IPS-11a (cell line): ENCODE measurements around the gene FAM13B.
"Not testable (repeated sequence)": the region's sequence is repeated elsewhere in the genome, so short reads cannot be mapped to it uniquely, and the experiment has no call there.

ENCODE experiments used
- H3K4me3 ChIP-seq: one replicate; pipeline ENCODE4 v1.5.1; 2013; ENCODE audit warnings: low read depth, low read length, control low read depth

Gene FAM13B

DNA sequence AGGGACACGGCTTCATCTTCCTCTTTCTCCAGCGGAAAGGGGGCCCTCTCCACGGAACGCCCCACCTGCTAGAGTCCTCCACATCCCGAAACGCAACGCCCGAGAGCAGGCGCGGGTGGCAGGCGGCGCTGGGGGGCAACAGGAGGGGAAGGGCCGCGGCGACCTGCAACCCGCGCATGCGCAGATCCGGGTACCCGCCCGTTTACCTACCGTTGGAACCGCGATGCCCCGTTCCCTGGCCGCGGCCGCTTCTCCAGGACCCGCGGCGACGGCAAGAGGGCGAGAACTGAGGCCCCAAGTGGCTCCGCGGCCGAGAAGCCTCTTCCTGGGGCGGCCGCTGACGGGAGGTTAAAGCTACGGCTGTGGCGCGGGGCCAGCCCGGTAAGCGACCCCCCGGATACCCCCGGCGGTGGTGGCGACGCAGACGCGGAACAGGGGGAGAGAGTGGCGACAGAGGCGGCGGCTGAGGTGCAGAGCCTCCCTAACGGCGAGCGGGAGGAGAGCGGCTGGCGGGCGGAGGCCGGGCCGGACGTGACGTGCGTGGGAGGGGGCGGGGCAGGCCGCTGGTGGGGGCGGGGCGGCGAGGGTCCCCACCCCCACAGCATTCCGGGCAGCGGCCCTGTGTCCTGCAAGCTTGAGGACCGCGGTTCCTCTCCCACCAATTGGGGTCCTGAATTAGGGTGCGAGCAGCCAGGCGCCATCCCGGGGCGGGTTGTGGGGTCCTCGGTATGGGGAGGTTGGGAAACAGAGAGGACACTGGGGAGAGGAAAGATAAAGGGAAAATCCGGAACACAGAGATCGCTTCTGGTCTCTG lies at the start of gene FAM13B:
Gene FAM13B, minus strand, starts transcription at position 508 of the 814 bp plus-strand sequence. CDS start 13,968 bp downstream, outside the sequence.
- H3K4me3 ChIP-seq, result peak within 1 kb of the TSS; percentile 89

DNA sequence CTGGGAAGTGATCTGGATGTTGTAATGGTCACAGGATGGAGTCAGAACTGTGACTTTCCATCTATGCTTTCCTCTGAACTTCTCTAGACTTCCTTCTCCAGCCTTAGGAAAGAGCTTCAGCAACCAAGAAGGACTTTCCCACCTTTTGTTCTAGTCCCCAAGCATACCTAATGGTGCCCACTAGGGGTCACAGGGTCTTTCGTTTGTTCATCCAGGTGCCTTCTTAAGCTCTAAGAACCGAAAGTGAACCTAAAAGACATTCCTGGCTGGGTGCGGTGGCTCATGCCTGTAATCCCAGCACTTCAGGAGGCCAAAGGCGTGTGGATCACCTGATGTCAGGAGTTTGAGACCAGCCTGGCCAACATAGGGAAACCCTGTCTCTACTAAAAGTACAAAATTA lies 49.2 kb upstream of the FAM13B start:
- H3K4me3 ChIP-seq, result no peak overlapping the region

DNA sequence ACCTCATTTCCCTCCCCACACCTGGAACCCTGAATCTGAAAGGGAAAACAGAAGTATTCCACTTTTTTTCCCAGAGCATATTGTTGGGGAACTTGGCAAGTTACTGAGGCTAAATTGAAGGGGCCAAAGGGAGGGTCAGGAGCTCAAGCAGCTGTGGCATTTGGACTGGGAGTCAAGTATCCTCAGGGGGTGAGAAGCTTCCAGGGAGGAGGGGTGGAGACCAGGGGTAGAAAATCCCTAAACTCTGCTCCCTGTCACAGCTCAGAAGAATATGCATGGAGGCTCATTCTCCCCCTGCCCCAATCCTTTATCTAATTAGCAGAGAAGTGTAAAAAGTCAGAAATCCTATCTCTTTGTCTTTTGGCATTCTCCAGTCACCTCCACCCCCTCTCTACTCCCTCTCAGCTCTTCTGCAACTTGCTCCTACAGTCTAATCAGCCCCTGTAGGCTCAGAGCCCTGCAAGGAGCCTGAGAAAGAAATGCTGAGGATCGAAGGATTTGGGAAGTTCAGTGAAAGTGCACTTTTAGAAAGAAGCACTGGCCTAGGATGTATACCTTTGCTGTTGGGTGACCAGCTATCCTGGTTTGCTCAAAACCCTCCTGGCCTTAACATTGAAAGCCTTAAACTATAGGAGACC lies 45.2 kb upstream of the FAM13B start:
- H3K4me3 ChIP-seq, result no peak overlapping the region

GRCh38 chr5:138077064-138077696 lies 44.3 kb upstream of the FAM13B start:
- no peak overlapping the region for H3K4me3 ChIP-seq

GRCh38 chr5:138070026-138070425 lies 37.1 kb upstream of the FAM13B start:
- not testable (repeated sequence) for H3K4me3 ChIP-seq

- H3K4me3 ChIP-seq, result no peak overlapping the region
Measured at GRCh38 chr5:138068742-138069600, 36.1 kb upstream of the FAM13B start.

DNA sequence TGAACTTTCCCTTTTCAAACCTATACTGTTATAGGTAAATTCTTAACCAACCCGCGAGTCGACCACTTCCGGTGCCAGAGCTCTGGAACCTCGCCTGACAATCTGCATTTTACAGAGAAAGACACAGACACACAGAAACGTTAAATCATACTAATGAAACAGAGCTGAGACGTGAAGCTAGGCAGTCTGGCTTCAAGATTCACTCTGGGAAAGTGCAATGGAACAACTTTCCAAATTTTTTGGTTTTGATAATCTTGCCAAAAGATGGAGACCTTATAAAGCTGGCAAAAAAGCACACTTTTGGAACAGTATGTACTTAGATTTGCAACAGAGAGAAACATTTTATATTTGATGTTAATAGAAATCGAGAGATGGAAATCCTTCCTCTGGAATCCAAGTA lies 35.1 kb upstream of the FAM13B start:
- no peak overlapping the region for H3K4me3 ChIP-seq

DNA sequence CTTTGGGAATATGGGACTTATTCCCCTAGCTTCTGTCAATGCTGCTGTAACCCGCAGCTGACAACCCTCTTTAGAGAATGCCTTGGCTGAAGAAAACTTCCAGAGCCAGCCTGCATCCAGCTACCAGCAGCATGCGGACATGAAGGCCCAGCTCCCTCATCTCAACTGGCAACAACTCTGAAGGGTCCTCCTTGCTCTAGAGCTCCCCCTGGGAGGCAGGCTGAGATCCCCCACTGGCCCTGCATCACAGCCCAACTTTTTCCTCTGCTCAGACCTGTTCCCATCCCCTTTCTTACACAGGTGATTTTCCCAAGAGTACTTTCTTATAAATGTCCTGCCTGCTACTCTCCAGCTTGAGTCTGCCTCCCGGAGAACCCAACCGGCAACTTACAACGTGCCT lies 32.2 kb upstream of the FAM13B start:
- no peak overlapping the region for H3K4me3 ChIP-seq

DNA sequence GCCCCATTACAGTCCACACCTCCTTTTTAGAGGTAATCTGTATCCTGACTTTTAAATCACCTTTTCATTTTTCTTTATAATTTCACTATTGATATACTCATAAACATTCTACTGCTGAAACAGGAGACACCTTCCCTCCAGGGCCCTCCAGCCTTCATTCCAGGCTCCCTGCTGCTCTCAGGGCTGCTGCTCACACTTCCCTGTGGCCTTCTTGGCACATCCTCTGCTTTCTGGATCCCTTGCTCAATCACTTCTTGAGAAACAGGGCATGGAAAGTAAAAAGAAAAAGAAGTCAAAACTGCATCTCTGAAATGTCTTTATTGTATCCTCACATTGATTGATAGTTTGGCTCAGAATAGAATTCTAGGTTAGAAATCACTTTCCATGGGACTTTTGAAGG lies 31.6 kb upstream of the FAM13B start:
- no peak overlapping the region for H3K4me3 ChIP-seq

DNA sequence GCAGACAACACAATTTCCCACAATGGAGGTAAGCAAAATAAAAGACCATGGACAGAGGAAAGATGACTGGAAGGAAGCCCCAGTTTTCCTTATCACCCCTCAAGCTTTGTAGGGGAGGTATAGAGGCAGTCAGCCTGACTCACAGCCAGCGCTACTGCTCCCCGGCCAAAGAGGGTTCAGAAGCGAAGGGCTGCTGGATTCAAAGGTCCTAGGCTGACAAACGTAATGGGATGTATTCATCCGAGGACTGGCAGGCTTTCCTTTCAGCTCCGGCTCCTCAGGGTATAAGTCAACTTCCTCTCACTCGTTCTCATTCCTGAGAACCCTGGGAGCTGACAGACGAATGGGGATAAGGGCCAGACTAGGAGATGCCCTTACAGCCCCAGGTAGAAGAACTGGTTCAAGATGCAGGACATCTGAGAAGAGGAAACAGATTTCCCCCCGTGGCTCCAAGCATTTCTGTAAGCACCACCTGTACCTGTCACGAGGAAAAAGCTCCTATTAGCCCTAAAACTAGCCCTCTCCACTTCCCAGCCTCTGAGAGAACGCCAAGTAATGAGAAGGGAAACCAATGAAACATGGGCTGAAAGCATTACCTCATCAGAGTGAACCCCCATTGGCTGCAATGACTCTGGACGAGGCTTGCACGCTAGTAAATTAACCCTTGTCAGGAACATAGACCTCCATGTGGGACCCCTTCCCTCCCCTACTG lies 22.1 kb upstream of the FAM13B start:
- no peak overlapping the region for H3K4me3 ChIP-seq

- H3K4me3 ChIP-seq, result no peak overlapping the region
Measured at GRCh38 chr5:138054206-138054605, 21.3 kb upstream of the FAM13B start.

DNA sequence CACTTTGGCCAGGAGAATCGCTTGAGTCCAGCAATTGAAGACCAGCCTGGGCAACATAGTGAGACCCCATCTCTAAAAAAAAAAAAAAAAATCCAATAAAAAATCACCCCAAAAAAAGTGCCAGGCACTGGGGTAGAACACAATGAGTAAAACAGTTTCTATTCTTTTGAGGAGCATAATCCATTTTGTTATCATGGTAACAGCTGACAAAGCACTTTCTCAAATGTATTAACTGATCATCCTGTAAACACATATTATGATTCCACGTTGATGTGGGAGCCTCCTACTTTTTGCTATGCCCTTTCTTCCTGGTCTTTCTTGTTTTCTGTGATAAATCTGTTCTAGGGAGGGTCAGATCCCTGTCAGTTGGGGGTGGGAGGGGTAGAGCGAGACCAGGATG lies 20.7 kb upstream of the FAM13B start:
- no peak overlapping the region for H3K4me3 ChIP-seq

GRCh38 chr5:138052718-138053117 lies 19.8 kb upstream of the FAM13B start:
- not testable (repeated sequence) for H3K4me3 ChIP-seq

- no peak overlapping the region for H3K4me3 ChIP-seq
Measured at GRCh38 chr5:138051441-138052296, 18.8 kb upstream of the FAM13B start.

DNA sequence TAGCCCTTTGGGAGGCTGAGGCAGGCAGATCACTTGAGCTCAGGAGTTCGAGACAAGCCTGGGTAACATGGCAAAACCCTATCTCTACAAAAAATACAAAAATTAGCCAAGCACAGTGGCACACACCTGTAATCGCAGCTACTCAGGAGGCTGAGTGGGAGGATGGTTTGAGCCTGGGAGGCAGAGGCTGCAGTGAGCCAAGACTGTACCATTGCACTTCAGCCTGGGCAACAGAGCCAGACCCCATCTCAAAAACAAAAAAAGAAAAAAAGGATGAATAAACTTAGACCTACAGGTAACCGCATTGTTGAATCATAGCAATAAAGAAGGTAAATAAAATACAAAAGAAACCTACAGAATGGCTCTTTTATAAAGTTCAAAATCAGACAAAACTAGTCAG lies 12.4 kb upstream of the FAM13B start:
- H3K4me3 ChIP-seq, result not testable (repeated sequence)

DNA sequence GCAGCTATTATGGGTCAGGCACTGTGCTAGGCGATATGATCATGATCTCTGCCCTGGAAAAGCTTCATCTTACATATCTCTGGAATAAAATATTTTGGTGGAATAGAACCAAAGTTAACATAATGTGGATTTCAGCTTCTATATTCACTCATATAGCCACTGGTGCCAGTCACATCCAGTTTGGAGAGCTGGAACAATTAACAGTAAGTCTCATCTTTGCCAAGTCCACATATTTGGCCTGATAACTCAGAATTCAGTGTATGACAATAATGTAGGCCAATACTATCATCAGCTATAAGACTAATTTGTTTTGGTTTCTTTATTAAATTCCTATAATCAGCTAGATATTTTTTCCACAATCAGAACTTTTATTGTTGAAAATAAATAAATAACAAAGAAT lies 5.9 kb upstream of the FAM13B start:
- H3K4me3 ChIP-seq, result no peak overlapping the region

DNA sequence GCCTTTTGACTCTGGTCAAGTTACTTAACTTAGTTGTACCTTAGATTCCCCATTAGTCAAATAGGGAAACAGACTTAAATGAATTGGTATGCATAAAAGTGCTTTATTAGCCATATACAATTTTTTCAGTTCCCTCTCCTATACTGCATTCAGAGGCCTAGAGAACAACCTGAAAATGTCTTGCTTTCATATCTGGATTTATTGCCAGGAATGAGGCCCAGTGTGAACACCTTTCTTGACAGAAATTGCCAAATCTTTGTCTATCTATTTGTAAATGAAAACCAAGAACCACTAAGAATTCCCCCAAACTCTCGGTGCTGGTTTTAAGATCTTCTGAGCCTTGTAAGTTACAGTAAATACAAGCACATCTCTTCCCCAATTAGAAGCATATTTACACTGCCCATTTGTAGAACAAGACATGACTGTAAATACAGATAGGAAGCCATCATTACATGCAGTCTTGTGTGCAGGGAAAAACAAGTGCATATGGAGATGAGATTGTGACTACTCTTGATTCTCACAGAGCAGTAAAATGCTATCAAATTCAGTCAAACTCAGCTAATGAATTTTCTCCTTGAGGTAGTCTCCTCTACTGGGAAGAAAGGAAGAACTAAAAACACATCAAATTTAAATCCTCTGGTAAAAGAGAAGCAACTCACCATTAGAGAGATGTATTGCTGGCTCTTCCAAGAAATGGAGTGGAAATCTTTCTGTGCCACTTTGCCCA lies 5.2 kb upstream of the FAM13B start:
- H3K4me3 ChIP-seq, result no peak overlapping the region

DNA sequence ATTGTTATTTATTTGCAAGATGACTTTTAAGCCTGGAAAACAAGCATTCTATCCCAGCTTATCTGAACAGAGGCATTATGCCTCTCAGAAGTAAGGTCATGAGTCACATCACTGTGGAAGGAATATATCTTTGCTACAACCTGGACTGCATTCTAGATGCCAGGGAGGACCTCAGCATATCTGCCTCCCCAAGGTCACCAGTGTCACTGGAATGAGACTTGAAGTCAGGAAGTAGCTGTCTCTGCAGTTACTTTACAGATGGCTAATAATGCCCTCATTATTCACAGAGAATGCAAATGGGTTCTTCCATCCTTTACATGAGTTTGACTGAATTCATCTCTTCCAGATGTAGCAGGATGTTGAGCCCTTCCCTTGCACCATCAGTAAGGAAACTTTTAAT lies 4.4 kb upstream of the FAM13B start:
- no peak overlapping the region for H3K4me3 ChIP-seq
